Measurements from ENCODE around the gene GPR82.
A peak's percentile ranks its signal among the peaks of the same experiment; 100 is the strongest.

Gene GPR82

DNA sequence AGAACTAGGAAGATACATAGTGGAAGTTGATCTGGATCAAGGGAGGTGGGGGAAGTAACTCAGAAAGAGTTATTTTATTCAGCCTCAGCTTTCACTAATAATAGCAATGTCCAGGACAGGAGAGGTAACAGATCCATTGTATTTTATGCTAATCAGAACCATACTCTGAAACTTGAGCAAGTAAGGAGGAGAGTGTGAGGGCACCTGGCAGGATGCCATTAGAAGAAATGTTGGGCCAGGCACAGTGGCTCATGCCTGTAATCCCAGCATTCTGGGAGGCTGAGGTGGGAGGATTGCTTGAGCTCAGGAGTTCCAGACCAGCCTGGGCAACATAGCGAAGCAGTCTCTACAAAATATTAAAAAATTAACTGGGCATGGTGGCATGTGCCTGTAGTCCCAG is 18.9 kb upstream of the GPR82 start:
- Histone ChIP-seq H3K36me3 (ENCODE audit: control insufficient read depth in 4 of 4, insufficient read depth in 4 of 4, low read length in 3 of 4) (no peaks in the 10 kb centered on the region), H3K27ac (ENCODE audit: insufficient read depth in 1 of 2, low read depth in 1 of 2, low read length in 2 of 2, poor library complexity in 1 of 2, severe bottlenecking in 2 of 2) (peak overlapping the region in 1 of 2 experiments; percentile 51), H3K9me3 (ENCODE audit: control extremely low read depth in 1 of 5, control insufficient read depth in 4 of 5, insufficient read depth in 2 of 5, low read depth in 1 of 5, low read length in 4 of 5) (no peaks in the 10 kb centered on the region), H3K4me3 (ENCODE audit: control insufficient read depth in 1 of 7, extremely low read depth in 1 of 7, insufficient read depth in 4 of 7, low read depth in 2 of 7, low read length in 6 of 7) (no peak overlapping the region), H3K4me1 (ENCODE audit: control extremely low read depth in 1 of 4, control insufficient read depth in 4 of 4, insufficient read depth in 4 of 4, low read length in 3 of 4) (peaks cover 10 to 37% (median 23%) of the 10 kb centered on the region in 4 experiments), H3K27me3 (replicated peaks in 2 of 5; ENCODE audit: control insufficient read depth in 4 of 5, insufficient read depth in 5 of 5, low read length in 4 of 5) (peaks cover 0 to 2% (median 0%) of the 10 kb centered on the region in 5 experiments)
- CTCF ChIA-PET, result interaction anchor here (0.6 to 1.6 kb wide), 3 partner anchors 12 to 25 kb away, joined by 3 to 5 read pairs (median 3); no protein-coding TSS in a partner anchor
- 80% methylated on average over 1 of the region's 1 CpG for WGBS (ENCODE audit: insufficient coverage)
- POLR2A ChIA-PET, result no interaction called here
- no peak for DNase-seq

GRCh38 chrX:41705680-41706374 is 18.2 kb upstream of the GPR82 start:
- Histone ChIP-seq H3K27me3 (replicated peaks in 2 of 5; ENCODE audit: control insufficient read depth in 4 of 5, insufficient read depth in 5 of 5, low read length in 4 of 5) (peaks cover 0 to 4% (median 0%) of the 10 kb centered on the region in 5 experiments), H3K9me3 (ENCODE audit: control extremely low read depth in 1 of 5, control insufficient read depth in 4 of 5, insufficient read depth in 2 of 5, low read depth in 1 of 5, low read length in 4 of 5) (no peaks in the 10 kb centered on the region), H3K4me3 (ENCODE audit: control insufficient read depth in 1 of 7, extremely low read depth in 1 of 7, insufficient read depth in 4 of 7, low read depth in 2 of 7, low read length in 6 of 7) (peak overlapping the region in 5 of 7 experiments; percentile 2 to 42 (median 31)), H3K36me3 (ENCODE audit: control insufficient read depth in 4 of 4, insufficient read depth in 4 of 4, low read length in 3 of 4) (no peaks in the 10 kb centered on the region), H3K27ac (ENCODE audit: insufficient read depth in 1 of 2, low read depth in 1 of 2, low read length in 2 of 2, poor library complexity in 1 of 2, severe bottlenecking in 2 of 2) (peak overlapping the region in 1 of 2 experiments; percentile 51), H3K4me1 (ENCODE audit: control extremely low read depth in 1 of 4, control insufficient read depth in 4 of 4, insufficient read depth in 4 of 4, low read length in 3 of 4) (peaks cover 10 to 37% (median 23%) of the 10 kb centered on the region in 4 experiments)
- 0% methylated on average over 2 of the region's 3 CpGs for WGBS (ENCODE audit: insufficient coverage)
- DNase-seq, result peak in 2 of 3 donors; percentile 72 to 82
- CTCF ChIA-PET, result interaction anchor here (0.9 to 1.7 kb wide), 4 partner anchors 9 to 54 kb away, joined by 3 to 5 read pairs (median 3); no protein-coding TSS in a partner anchor
- POLR2A ChIA-PET, result no interaction called here

- Histone ChIP-seq H3K4me1 (ENCODE audit: control extremely low read depth in 1 of 4, control insufficient read depth in 4 of 4, insufficient read depth in 4 of 4, low read length in 3 of 4) (peaks cover 10 to 37% (median 23%) of the 10 kb centered on the region in 4 experiments), H3K27me3 (replicated peaks in 2 of 5; ENCODE audit: control insufficient read depth in 4 of 5, insufficient read depth in 5 of 5, low read length in 4 of 5) (peaks cover 0 to 12% (median 0%) of the 10 kb centered on the region in 5 experiments), H3K36me3 (ENCODE audit: control insufficient read depth in 4 of 4, insufficient read depth in 4 of 4, low read length in 3 of 4) (no peaks in the 10 kb centered on the region), H3K27ac (ENCODE audit: insufficient read depth in 1 of 2, low read depth in 1 of 2, low read length in 2 of 2, poor library complexity in 1 of 2, severe bottlenecking in 2 of 2) (no peak overlapping the region), H3K4me3 (ENCODE audit: control insufficient read depth in 1 of 7, extremely low read depth in 1 of 7, insufficient read depth in 4 of 7, low read depth in 2 of 7, low read length in 6 of 7) (no peak overlapping the region), H3K9me3 (ENCODE audit: control extremely low read depth in 1 of 5, control insufficient read depth in 4 of 5, insufficient read depth in 2 of 5, low read depth in 1 of 5, low read length in 4 of 5) (no peaks in the 10 kb centered on the region)
- no peak for DNase-seq
- 60% methylated on average over 1 of the region's 1 CpG for WGBS (ENCODE audit: insufficient coverage)
- ChIA-PET CTCF (interaction anchor here (1.0 to 1.7 kb wide), 2 partner anchors 9 to 101 kb away, joined by 3 read pairs; no protein-coding TSS in a partner anchor), POLR2A (no interaction called here)
These were observed 16.8 kb upstream of the GPR82 start for GRCh38 chrX:41707218-41707617.

DNA sequence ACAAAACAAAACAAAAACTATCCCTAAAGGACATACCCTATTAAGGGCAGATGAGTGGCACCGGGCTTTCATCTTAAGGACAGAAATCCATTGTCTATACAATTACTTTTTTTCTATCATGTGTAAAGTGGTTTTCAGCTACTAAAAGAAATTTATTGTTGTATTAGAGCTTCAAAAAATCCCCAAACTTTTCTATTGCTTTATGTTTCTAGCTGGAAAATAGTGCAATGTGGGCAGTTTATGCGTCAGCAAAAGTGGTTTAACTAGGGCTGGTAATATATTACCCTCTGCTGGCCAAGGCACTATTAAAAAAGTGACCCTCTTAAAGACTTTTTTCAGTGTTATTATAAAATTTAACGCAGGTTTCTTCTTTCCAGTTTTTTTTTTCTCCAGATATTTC is 15.5 kb upstream of the GPR82 start:
- peak in 1 of 3 donors; percentile 15 for DNase-seq
- whole genome bisulfite sequencing (ENCODE audit: insufficient coverage), result 60% methylated on average over 1 of the region's 3 CpGs
- Histone ChIP-seq H3K27ac (ENCODE audit: insufficient read depth in 1 of 2, low read depth in 1 of 2, low read length in 2 of 2, poor library complexity in 1 of 2, severe bottlenecking in 2 of 2) (no peak overlapping the region), H3K9me3 (ENCODE audit: control extremely low read depth in 1 of 5, control insufficient read depth in 4 of 5, insufficient read depth in 2 of 5, low read depth in 1 of 5, low read length in 4 of 5) (no peaks in the 10 kb centered on the region), H3K27me3 (replicated peaks in 2 of 5; ENCODE audit: control insufficient read depth in 4 of 5, insufficient read depth in 5 of 5, low read length in 4 of 5) (peaks cover 0 to 12% (median 0%) of the 10 kb centered on the region in 5 experiments), H3K36me3 (ENCODE audit: control insufficient read depth in 4 of 4, insufficient read depth in 4 of 4, low read length in 3 of 4) (no peaks in the 10 kb centered on the region), H3K4me3 (ENCODE audit: control insufficient read depth in 1 of 7, extremely low read depth in 1 of 7, insufficient read depth in 4 of 7, low read depth in 2 of 7, low read length in 6 of 7) (no peak overlapping the region), H3K4me1 (ENCODE audit: control extremely low read depth in 1 of 4, control insufficient read depth in 4 of 4, insufficient read depth in 4 of 4, low read length in 3 of 4) (peaks cover 10 to 36% (median 23%) of the 10 kb centered on the region in 4 experiments)
- ChIA-PET POLR2A (no interaction called here), CTCF (no interaction called here)

DNA sequence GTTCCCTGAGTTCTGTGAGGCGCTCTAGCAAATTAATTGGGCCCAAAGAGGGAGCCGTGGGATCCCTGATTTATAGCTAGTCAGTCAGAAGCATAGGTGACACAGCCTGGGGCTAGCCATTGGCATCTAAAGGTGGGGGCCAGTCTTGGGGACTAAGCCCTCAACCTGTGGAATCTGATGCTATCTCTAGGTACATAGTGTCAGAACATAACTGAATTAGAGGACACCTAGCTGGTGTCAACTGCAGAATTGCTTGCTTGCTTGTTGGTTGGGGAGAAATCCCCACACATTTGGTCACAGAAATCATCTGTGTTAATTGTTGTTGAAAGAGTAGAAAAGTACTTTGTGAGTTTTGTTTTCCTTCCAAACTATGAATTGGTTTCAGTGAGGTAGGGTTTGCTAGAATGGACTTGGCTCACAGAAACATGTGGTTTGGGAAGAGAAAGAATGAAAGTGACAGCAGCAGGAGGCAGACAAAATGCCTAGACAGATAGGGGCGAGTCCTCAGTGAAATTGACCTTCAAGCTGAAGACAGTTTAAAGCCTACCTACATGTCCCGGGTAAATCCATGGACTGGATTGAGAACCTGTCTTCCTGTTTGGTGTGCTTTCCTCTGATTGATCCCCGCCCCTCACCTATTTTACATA is 12.8 kb upstream of the GPR82 start:
- Histone ChIP-seq H3K27ac (ENCODE audit: insufficient read depth in 1 of 2, low read depth in 1 of 2, low read length in 2 of 2, poor library complexity in 1 of 2, severe bottlenecking in 2 of 2) (no peak overlapping the region), H3K36me3 (ENCODE audit: control insufficient read depth in 4 of 4, insufficient read depth in 4 of 4, low read length in 3 of 4) (no peaks in the 10 kb centered on the region), H3K4me3 (ENCODE audit: control insufficient read depth in 1 of 7, extremely low read depth in 1 of 7, insufficient read depth in 4 of 7, low read depth in 2 of 7, low read length in 6 of 7) (no peak overlapping the region), H3K4me1 (ENCODE audit: control extremely low read depth in 1 of 4, control insufficient read depth in 4 of 4, insufficient read depth in 4 of 4, low read length in 3 of 4) (peaks cover 0 to 15% (median 8%) of the 10 kb centered on the region in 4 experiments), H3K9me3 (ENCODE audit: control extremely low read depth in 1 of 5, control insufficient read depth in 4 of 5, insufficient read depth in 2 of 5, low read depth in 1 of 5, low read length in 4 of 5) (no peaks in the 10 kb centered on the region), H3K27me3 (replicated peaks in 2 of 5; ENCODE audit: control insufficient read depth in 4 of 5, insufficient read depth in 5 of 5, low read length in 4 of 5) (peaks cover 0 to 12% (median 0%) of the 10 kb centered on the region in 5 experiments)
- 81% methylated on average over 5 of the region's 5 CpGs for WGBS (ENCODE audit: insufficient coverage)
- POLR2A ChIA-PET, result interaction anchor here (0.7 kb wide), 1 partner anchor 81 kb away, joined by 3 read pairs; no protein-coding TSS in a partner anchor
- DNase-seq, result no peak
- CTCF ChIA-PET, result interaction anchor here (1.4 kb wide), 1 partner anchor 23 kb away, joined by 3 read pairs; the partner anchor contains the start of gene GPR34

DNA sequence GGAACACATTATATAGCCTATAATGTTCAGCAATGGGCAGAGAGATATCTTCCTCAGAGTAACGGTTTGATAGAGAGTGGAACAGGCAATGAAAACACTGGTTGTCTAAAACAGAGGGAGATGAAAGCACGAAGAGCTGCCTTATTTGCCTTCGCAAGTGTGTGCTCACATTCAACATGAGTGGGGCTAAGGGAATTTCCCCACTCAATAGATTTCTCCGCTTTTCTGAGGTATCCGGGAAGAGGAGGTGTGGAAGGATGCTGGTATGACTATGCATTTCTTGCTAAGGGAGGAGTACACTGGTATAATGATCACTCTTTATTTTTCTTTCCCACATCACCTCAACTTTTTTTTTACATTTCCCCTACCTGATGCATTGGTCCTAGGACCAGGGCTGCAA is 7.8 kb upstream of the GPR82 start:
- POLR2A ChIA-PET, result no interaction called here
- H3K4me1 ChIP-seq (ENCODE audit: control extremely low read depth in 1 of 4, control insufficient read depth in 4 of 4, insufficient read depth in 4 of 4, low read length in 3 of 4), result peaks cover 0 to 8% (median 4%) of the 10 kb centered on the region in 4 experiments
- 100% methylated on average over 1 of the region's 5 CpGs for WGBS (ENCODE audit: insufficient coverage)
- peaks cover 0 to 12% (median 0%) of the 10 kb centered on the region in 5 experiments for H3K27me3 ChIP-seq (replicated peaks in 2 of 5; ENCODE audit: control insufficient read depth in 4 of 5, insufficient read depth in 5 of 5, low read length in 4 of 5)
- CTCF ChIA-PET, result interaction anchor here (1.2 kb wide), 1 partner anchor 10 kb away, joined by 3 read pairs; no protein-coding TSS in a partner anchor
- no peak overlapping the region for H3K27ac ChIP-seq (ENCODE audit: insufficient read depth in 1 of 2, low read depth in 1 of 2, low read length in 2 of 2, poor library complexity in 1 of 2, severe bottlenecking in 2 of 2)
- no peaks in the 10 kb centered on the region for H3K36me3 ChIP-seq (ENCODE audit: control insufficient read depth in 4 of 4, insufficient read depth in 4 of 4, low read length in 3 of 4)
- no peak overlapping the region for H3K4me3 ChIP-seq (ENCODE audit: control insufficient read depth in 1 of 7, extremely low read depth in 1 of 7, insufficient read depth in 4 of 7, low read depth in 2 of 7, low read length in 6 of 7)
- peaks cover 0 to 19% (median 12%) of the 10 kb centered on the region in 5 experiments for H3K9me3 ChIP-seq (ENCODE audit: control extremely low read depth in 1 of 5, control insufficient read depth in 4 of 5, insufficient read depth in 2 of 5, low read depth in 1 of 5, low read length in 4 of 5)
- no peak for DNase-seq
